Mesendoderm (in vitro differentiated cells): Measurements from ENCODE around the gene SYNM.

Experiments used
- DNase-seq: peaks from one replicate; pipeline ENCODE4 v3.0.0; 2013
- H2AK5ac ChIP-seq: 2 replicates; pipeline ENCODE4 v1.6.1; 2013; ENCODE audit warnings: low read length, inconsistent platforms
- H2BK120ac ChIP-seq: 2 replicates; pipeline ENCODE4 v1.6.1; 2013; ENCODE audit warnings: low read depth, mild to moderate bottlenecking, low read length, moderate library complexity, mixed read lengths
- H2BK15ac ChIP-seq: replicated peaks from 2 replicates; pipeline ENCODE4 v1.6.1; 2013; ENCODE audit warnings: low read depth, mild to moderate bottlenecking, moderate library complexity
- H2BK5ac ChIP-seq: 2 replicates; pipeline ENCODE4 v1.6.1; 2013; ENCODE audit warnings: low read length, inconsistent platforms
- H3K18ac ChIP-seq: 2 replicates; pipeline ENCODE4 v1.6.1; 2013; ENCODE audit warnings: mild to moderate bottlenecking, low read length, mixed read lengths
- H3K23ac ChIP-seq: one replicate; pipeline ENCODE4 v1.6.1; 2013; ENCODE audit warnings: low read length
- H3K27ac ChIP-seq: 2 replicates; pipeline ENCODE4 v1.5.1; 2013; ENCODE audit warnings: low read depth, mild to moderate bottlenecking, inconsistent platforms, low read length, moderate library complexity
- H3K27me3 ChIP-seq: 2 replicates; pipeline ENCODE4 v1.6.1; 2013; ENCODE audit warnings: low read length, control low read depth, mild to moderate bottlenecking, inconsistent platforms; ENCODE audit not compliant: insufficient read depth, poor library complexity
- H3K36me3 ChIP-seq: 2 replicates; pipeline ENCODE4 v1.6.1; 2013; ENCODE audit warnings: low read length, inconsistent platforms; ENCODE audit not compliant: control insufficient read depth, insufficient read depth
- H3K4ac ChIP-seq: one replicate; pipeline ENCODE4 v1.6.1; 2013; ENCODE audit warnings: low read depth, mild to moderate bottlenecking, low read length, moderate library complexity
- H3K4me1 ChIP-seq: 2 replicates; pipeline ENCODE4 v1.6.1; 2013; ENCODE audit warnings: low read depth, low read length, inconsistent platforms; ENCODE audit not compliant: control insufficient read depth
- H3K4me2 ChIP-seq: 2 replicates; pipeline ENCODE4 v1.6.1; 2013; ENCODE audit warnings: low read length
- H3K4me3 ChIP-seq: 2 replicates; pipeline ENCODE4 v1.5.1; 2013; ENCODE audit warnings: mild to moderate bottlenecking, low read length
- H3K56ac ChIP-seq: one replicate; pipeline ENCODE4 v1.6.1; 2013; ENCODE audit warnings: low read length
- H3K79me1 ChIP-seq: 2 replicates; pipeline ENCODE4 v1.6.1; 2013; ENCODE audit warnings: low read length, inconsistent platforms
- H3K79me2 ChIP-seq: 2 replicates; pipeline ENCODE4 v1.6.1; 2013; ENCODE audit warnings: mild to moderate bottlenecking, low read length; ENCODE audit not compliant: control insufficient read depth, insufficient read depth
- H3K9ac ChIP-seq: 2 replicates; pipeline ENCODE4 v1.6.1; 2013; ENCODE audit warnings: low read length, inconsistent platforms
- H4K5ac ChIP-seq: one replicate; pipeline ENCODE4 v1.6.1; 2013; ENCODE audit warnings: low read length
- H4K8ac ChIP-seq: one replicate; pipeline ENCODE4 v1.6.1; 2013; ENCODE audit warnings: low read depth, mild to moderate bottlenecking, control low read depth, low read length, moderate library complexity
- WGBS: extraction: QIAGEN DNeasy Blood & Tissue Kit; methylation state at CpG from one replicate; pipeline ENCODE4 v1.1.7; 2013; ENCODE audit warnings: low lambda C conversion rate, missing lambda C conversion rate; ENCODE audit not compliant: insufficient coverage; ENCODE audit errors: extremely low coverage; 5-methylcytosine and 5-hydroxymethylcytosine counted together

Gene SYNM

GRCh38 chr15:99096173-99096893 is 8.5 kb upstream of the SYNM start:
- H3K9ac ChIP-seq, result no peak overlapping the region
- no peak overlapping the region for H3K4ac ChIP-seq
- H2BK120ac ChIP-seq, result no peak overlapping the region
- H2BK15ac ChIP-seq, result no peak overlapping the region
- H3K36me3 ChIP-seq, result no peaks in the 10 kb centered on the region
- no peaks in the 10 kb centered on the region for H3K79me1 ChIP-seq
- no peak overlapping the region for H4K5ac ChIP-seq
- no peak overlapping the region for H4K8ac ChIP-seq
- no peak overlapping the region for H3K4me2 ChIP-seq
- H3K27me3 ChIP-seq, result no peaks in the 10 kb centered on the region
- H3K27ac ChIP-seq, result no peak overlapping the region
- H3K56ac ChIP-seq, result no peak overlapping the region
- no peak overlapping the region for H3K23ac ChIP-seq
- no peak overlapping the region for H2AK5ac ChIP-seq
- H2BK5ac ChIP-seq, result no peak overlapping the region
- WGBS, result no CpG with 5 or more reads among the region's 11 CpGs
- H3K79me2 ChIP-seq, result no peaks in the 10 kb centered on the region
- H3K4me3 ChIP-seq, result no peak overlapping the region
- H3K18ac ChIP-seq, result no peak overlapping the region
- H3K4me1 ChIP-seq, result no peaks in the 10 kb centered on the region
- no peak for DNase-seq

GRCh38 chr15:99096894-99097426 is 7.9 kb upstream of the SYNM start:
- no peak overlapping the region for H3K18ac ChIP-seq
- no CpG with 5 or more reads among the region's 11 CpGs for WGBS
- H3K27ac ChIP-seq, result no peak overlapping the region

GRCh38 chr15:99097441-99098410 is 7.2 kb upstream of the SYNM start:
- H4K5ac ChIP-seq, result no peak overlapping the region
- no peak overlapping the region for H2AK5ac ChIP-seq
- H3K79me1 ChIP-seq, result no peaks in the 10 kb centered on the region
- no peak overlapping the region for H3K18ac ChIP-seq
- H3K4me1 ChIP-seq, result no peaks in the 10 kb centered on the region
- no peaks in the 10 kb centered on the region for H3K79me2 ChIP-seq
- H3K23ac ChIP-seq, result no peak overlapping the region
- H3K56ac ChIP-seq, result no peak overlapping the region
- WGBS, result no CpG with 5 or more reads among the region's 14 CpGs
- no peak overlapping the region for H2BK5ac ChIP-seq
- no peak overlapping the region for H3K9ac ChIP-seq
- H2BK15ac ChIP-seq, result no peak overlapping the region
- no peaks in the 10 kb centered on the region for H3K36me3 ChIP-seq
- H3K4ac ChIP-seq, result no peak overlapping the region
- no peak for DNase-seq
- no peaks in the 10 kb centered on the region for H3K27me3 ChIP-seq
- H3K4me3 ChIP-seq, result no peak overlapping the region
- no peak overlapping the region for H3K4me2 ChIP-seq
- no peak overlapping the region for H3K27ac ChIP-seq
- H4K8ac ChIP-seq, result no peak overlapping the region
- H2BK120ac ChIP-seq, result no peak overlapping the region

More at GRCh38 chr15:99096894-99097426, 7.9 kb upstream of the SYNM start:
- H2BK120ac ChIP-seq, result no peak overlapping the region
- H2BK5ac ChIP-seq, result no peak overlapping the region
- H3K4ac ChIP-seq, result no peak overlapping the region
- no peaks in the 10 kb centered on the region for H3K79me2 ChIP-seq
- no peaks in the 10 kb centered on the region for H3K79me1 ChIP-seq
- H3K4me2 ChIP-seq, result no peak overlapping the region
- no peak overlapping the region for H4K5ac ChIP-seq
- no peaks in the 10 kb centered on the region for H3K4me1 ChIP-seq
- no peak overlapping the region for H2BK15ac ChIP-seq
- no peak overlapping the region for H3K4me3 ChIP-seq
- H3K23ac ChIP-seq, result no peak overlapping the region
- no peak overlapping the region for H4K8ac ChIP-seq
- no peak overlapping the region for H2AK5ac ChIP-seq
- no peak for DNase-seq
- no peaks in the 10 kb centered on the region for H3K27me3 ChIP-seq
- no peak overlapping the region for H3K56ac ChIP-seq
- H3K36me3 ChIP-seq, result no peaks in the 10 kb centered on the region
- no peak overlapping the region for H3K9ac ChIP-seq

GRCh38 chr15:99098426-99098825 is 6.5 kb upstream of the SYNM start:
- H3K4me3 ChIP-seq, result no peak overlapping the region
- H2BK15ac ChIP-seq, result no peak overlapping the region
- H4K8ac ChIP-seq, result no peak overlapping the region
- no peaks in the 10 kb centered on the region for H3K27me3 ChIP-seq
- H3K36me3 ChIP-seq, result no peaks in the 10 kb centered on the region
- H3K56ac ChIP-seq, result no peak overlapping the region
- H2AK5ac ChIP-seq, result no peak overlapping the region
- H3K4me2 ChIP-seq, result no peak overlapping the region
- no peak overlapping the region for H3K9ac ChIP-seq
- H3K79me2 ChIP-seq, result no peaks in the 10 kb centered on the region
- no peak overlapping the region for H3K23ac ChIP-seq
- no CpG with 5 or more reads among the region's 12 CpGs for WGBS
- no peak overlapping the region for H2BK120ac ChIP-seq
- H3K18ac ChIP-seq, result no peak overlapping the region
- no peak overlapping the region for H4K5ac ChIP-seq
- no peak overlapping the region for H3K4ac ChIP-seq
- no peaks in the 10 kb centered on the region for H3K4me1 ChIP-seq
- no peak overlapping the region for H3K27ac ChIP-seq
- H3K79me1 ChIP-seq, result no peaks in the 10 kb centered on the region
- no peak for DNase-seq
- no peak overlapping the region for H2BK5ac ChIP-seq

GRCh38 chr15:99098991-99099390 is 5.9 kb upstream of the SYNM start:
- DNase-seq, result no peak
- no peak overlapping the region for H2BK120ac ChIP-seq
- H3K36me3 ChIP-seq, result no peaks in the 10 kb centered on the region
- H2BK5ac ChIP-seq, result no peak overlapping the region
- no peak overlapping the region for H2BK15ac ChIP-seq
- no peak overlapping the region for H3K18ac ChIP-seq
- no peaks in the 10 kb centered on the region for H3K4me1 ChIP-seq
- H3K79me1 ChIP-seq, result no peaks in the 10 kb centered on the region
- H3K4ac ChIP-seq, result no peak overlapping the region
- no peak overlapping the region for H3K23ac ChIP-seq
- WGBS, result no CpG with 5 or more reads among the region's 6 CpGs
- no peak overlapping the region for H3K9ac ChIP-seq
- H3K27ac ChIP-seq, result no peak overlapping the region
- H3K4me2 ChIP-seq, result no peak overlapping the region
- H4K8ac ChIP-seq, result no peak overlapping the region
- H3K27me3 ChIP-seq, result no peaks in the 10 kb centered on the region
- H4K5ac ChIP-seq, result no peak overlapping the region
- no peak overlapping the region for H2AK5ac ChIP-seq
- no peak overlapping the region for H3K56ac ChIP-seq
- no peaks in the 10 kb centered on the region for H3K79me2 ChIP-seq
- no peak overlapping the region for H3K4me3 ChIP-seq
